Neural cell (in vitro differentiated cells): Measurements from ENCODE around the gene MAP6. TPM values are rescaled to one million over a fixed set of nuclear protein-coding genes. Genes with fewer than 3 reads are reported as not detected.

Source experiments
- H2AFZ ChIP-seq: fragments of 200-600, 300-800 bp; sonication (generic), shearing (Covaris generic); 2 replicates; pipeline ENCODE4 v1.6.0; 2014; ENCODE audit warnings: low read depth, mild to moderate bottlenecking, antibody characterized with exemption, low read length, moderate library complexity
- H3F3A ChIP-seq: fragments of 200-600 bp; shearing (Covaris generic); 2 replicates; pipeline ENCODE4 v1.6.1; 2016; ENCODE audit warnings: mild to moderate bottlenecking, moderate library complexity, mixed read lengths, antibody characterized with exemption, low read length; ENCODE audit not compliant: insufficient read depth, poor library complexity, severe bottlenecking
- H3K27ac ChIP-seq: fragments of 200-600, 300-800 bp; sonication (generic), shearing (Covaris generic); 2 replicates; pipeline ENCODE4 v1.5.1; 2014; ENCODE audit warnings: mild to moderate bottlenecking, low read length, moderate library complexity
- H3K27me3 ChIP-seq: fragments of 300-800, 200-600 bp; sonication (generic), shearing (Covaris generic); 2 replicates; pipeline ENCODE4 v1.6.0; 2014; ENCODE audit warnings: mild to moderate bottlenecking, low read depth, low read length, moderate library complexity; ENCODE audit not compliant: insufficient read depth
- H3K36me3 ChIP-seq: fragments of 300-800, 200-600 bp; sonication (generic), shearing (Covaris generic); 2 replicates; pipeline ENCODE4 v1.5.1; 2014; ENCODE audit warnings: mild to moderate bottlenecking, antibody characterized with exemption, low read length, moderate library complexity; ENCODE audit not compliant: insufficient read depth
- H3K4me2 ChIP-seq: fragments of 300-800, 200-600 bp; sonication (generic), shearing (Covaris generic); 2 replicates; pipeline ENCODE4 v1.6.0; 2014; ENCODE audit warnings: mild to moderate bottlenecking, low read length
- H3K4me3 ChIP-seq: fragments of 300-800, 200-600 bp; sonication (generic), shearing (Covaris generic); 2 replicates; pipeline ENCODE4 v1.5.1; 2014; ENCODE audit warnings: mild to moderate bottlenecking, low read length, moderate library complexity
- H3K79me2 ChIP-seq: fragments of 200-600 bp; shearing (Covaris generic); replicated peaks from 2 replicates; pipeline ENCODE4 v1.6.0; 2014; ENCODE audit warnings: mild to moderate bottlenecking, low read length, moderate library complexity; ENCODE audit not compliant: insufficient read depth
- H3K9ac ChIP-seq: fragments of 300-800, 200-600 bp; sonication (generic), shearing (Covaris generic); 2 replicates; pipeline ENCODE4 v1.6.1; 2016; ENCODE audit warnings: mild to moderate bottlenecking, low read length, mixed read lengths
- H3K9me2 ChIP-seq: fragments of 200-600 bp; shearing (Covaris generic); 2 replicates; pipeline ENCODE4 v1.6.1; 2016; ENCODE audit warnings: mild to moderate bottlenecking, low read length, mixed read lengths; ENCODE audit not compliant: insufficient read depth
- H3K9me3 ChIP-seq: fragments of 200-600, 300-800 bp; sonication (generic), shearing (Covaris generic); 2 replicates; pipeline ENCODE4 v1.6.1; 2016; ENCODE audit warnings: mild to moderate bottlenecking, mixed run types, low read length, moderate library complexity, mixed read lengths
- H4K20me1 ChIP-seq: fragments of 200-600 bp; shearing (Covaris generic); 2 replicates; pipeline ENCODE4 v1.6.1; 2016; ENCODE audit warnings: mild to moderate bottlenecking, mixed run types; ENCODE audit not compliant: insufficient read depth
- CTCF ChIP-seq: fragments of 450-650 bp; IDR thresholded peaks from 2 replicates; pipeline ENCODE4 v1.5.1; 2014; ENCODE audit warnings: antibody characterized with exemption, mild to moderate bottlenecking, moderate library complexity; ENCODE audit not compliant: poor library complexity, severe bottlenecking
- EP300 ChIP-seq: fragments of 450-650 bp; conservative IDR thresholded peaks from 2 replicates; pipeline ENCODE4 v1.6.1; 2014; ENCODE audit warnings: antibody characterized with exemption, mild to moderate bottlenecking, moderate library complexity; ENCODE audit not compliant: poor library complexity, severe bottlenecking
- EZH2 ChIP-seq: fragments of 200-600, 300-800 bp; shearing (Covaris generic), sonication (generic); IDR thresholded peaks from 2 replicates; pipeline ENCODE4 v1.6.1; 2014; ENCODE audit warnings: antibody characterized with exemption, low read length, borderline replicate concordance, mild to moderate bottlenecking; ENCODE audit not compliant: insufficient read depth, poor library complexity, severe bottlenecking
- MXI1 ChIP-seq: fragments of 450-650 bp; conservative IDR thresholded peaks from 2 replicates; pipeline ENCODE4 v1.6.1; 2014; ENCODE audit warnings: antibody characterized with exemption, mild to moderate bottlenecking; ENCODE audit not compliant: poor library complexity, severe bottlenecking
- POLR2AphosphoS5 ChIP-seq: IDR thresholded peaks from 2 replicates; pipeline ENCODE4 v1.6.1; 2012
- RAD21 ChIP-seq: fragments of 450-650 bp; conservative IDR thresholded peaks from 2 replicates; pipeline ENCODE4 v1.6.1; 2014; ENCODE audit warnings: antibody characterized with exemption, mild to moderate bottlenecking, moderate library complexity
- REST ChIP-seq: IDR thresholded peaks from 2 replicates; pipeline ENCODE4 v1.6.1; 2012; ENCODE audit warnings: borderline replicate concordance
- SMC3 ChIP-seq: fragments of 450-650 bp; conservative IDR thresholded peaks from 2 replicates; pipeline ENCODE4 v1.6.1; 2014; ENCODE audit warnings: antibody characterized with exemption, mild to moderate bottlenecking, moderate library complexity; ENCODE audit not compliant: poor library complexity
- TAF1 ChIP-seq: IDR thresholded peaks from 2 replicates; pipeline ENCODE4 v1.6.1; 2012; ENCODE audit warnings: low read depth
- polyA plus RNA-seq: library from polyadenylated mRNA; depleted of rRNA; stranded (reverse); fragments of >200 nt; gene quantifications from 2 replicates; pipeline ENCODE4 v1.2.3, GENCODE V29; 2014

The MAP6 gene
- polyA plus RNA-seq, 1 donor from 2014 or later, result 178 TPM

GRCh38 chr11:75714211-75714610, 45.4 kb upstream of the MAP6 start:
- Histone ChIP-seq H3K27me3 (no peaks in the 10 kb centered on the region), H3K9me2 (no peaks in the 10 kb centered on the region), H3F3A (no peaks in the 10 kb centered on the region), H3K79me2 (no peaks in the 10 kb centered on the region), H4K20me1 (no peaks in the 10 kb centered on the region), H3K9ac (no peak overlapping the region), H3K4me3 (no peak overlapping the region), H3K4me2 (no peak overlapping the region), H3K27ac (no peak overlapping the region), H3K36me3 (no peaks in the 10 kb centered on the region), H2AFZ (no peak overlapping the region), H3K9me3 (no peaks in the 10 kb centered on the region)
- no peak for TF ChIP-seq EZH2
- no peak for TF ChIP-seq REST
- TF ChIP-seq TAF1, result no peak
- TF ChIP-seq MXI1, result no peak
- no peak for TF ChIP-seq RAD21
- no peak for TF ChIP-seq CTCF
- no peak for TF ChIP-seq POLR2AphosphoS5
- no peak for TF ChIP-seq SMC3
- TF ChIP-seq EP300, result no peak

- Histone ChIP-seq H3K79me2 (no peaks in the 10 kb centered on the region), H3K4me2 (no peak overlapping the region), H3K9ac (no peak overlapping the region), H4K20me1 (no peaks in the 10 kb centered on the region), H3K36me3 (no peaks in the 10 kb centered on the region), H3K4me3 (no peak overlapping the region), H3F3A (no peaks in the 10 kb centered on the region), H3K27ac (no peak overlapping the region), H2AFZ (no peak overlapping the region), H3K9me2 (no peaks in the 10 kb centered on the region), H3K27me3 (no peaks in the 10 kb centered on the region), H3K9me3 (no peaks in the 10 kb centered on the region)
- no peak for TF ChIP-seq POLR2AphosphoS5
- TF ChIP-seq MXI1, result no peak
- peak; percentile 37 for TF ChIP-seq RAD21
- no peak for TF ChIP-seq REST
- peak; percentile 55 for TF ChIP-seq SMC3
- TF ChIP-seq EZH2, result no peak
- no peak for TF ChIP-seq TAF1
- TF ChIP-seq EP300, result no peak
- TF ChIP-seq CTCF, result peak; percentile 63
Observed at GRCh38 chr11:75706260-75706729, 37.5 kb upstream of the MAP6 start.
